Panc1 (cell line): Measurements from ENCODE around the gene RNF115.

ENCODE experiments used
- CTCF ChIP-seq: fragments of 450-650 bp; IDR thresholded peaks from 2 replicates; pipeline ENCODE4 v1.5.1; 2017; ENCODE audit warnings: mild to moderate bottlenecking
- POLR2AphosphoS5 ChIP-seq: IDR thresholded peaks from 2 replicates; pipeline ENCODE4 v1.6.1; 2012; ENCODE audit warnings: mild to moderate bottlenecking, low read depth, low read length, moderate library complexity
- REST ChIP-seq, 2 experiments: IDR thresholded peaks; 2 replicates each; pipeline ENCODE4 v1.6.1; 2011 to 2012; ENCODE audit warnings: low read depth in 2 of 2, control low read depth in 1 of 2, low read length in 1 of 2, mild to moderate bottlenecking in 1 of 2, moderate library complexity in 1 of 2; ENCODE audit not compliant: insufficient read depth in 1 of 2
- SIN3A ChIP-seq: IDR thresholded peaks from 2 replicates; pipeline ENCODE4 v1.6.1; 2012; ENCODE audit warnings: low read depth, mild to moderate bottlenecking, low read length, moderate library complexity, borderline replicate concordance; ENCODE audit not compliant: insufficient read depth
- TCF7L2 ChIP-seq: IDR thresholded peaks from 2 replicates; pipeline ENCODE4 v1.6.1; 2011; ENCODE audit warnings: mild to moderate bottlenecking, low read depth, low read length, inconsistent platforms

- TF ChIP-seq POLR2AphosphoS5 (no peak), CTCF (no peak), REST (IDR thresholded peaks at IDR 0.05; ENCODE audit: insufficient read depth in 1 of 2, low read depth in 2 of 2, low read length in 1 of 2) (no peak), TCF7L2 (no peak), SIN3A (no peak)
Measured at GRCh38 chr1:145784409-145784808, 39.5 kb downstream of the RNF115 start.
